PC-3 (cell line): ENCODE results near the gene TMC5. TPM values are rescaled to one million over a fixed set of nuclear protein-coding genes. Genes with fewer than 3 reads are reported as not detected.

Experiments used
- ATAC-seq: fragments of 200-7000 bp; cut with Tn5 transposase; 2 replicates; pipeline ENCODE4 v1.9.1; 2020; ENCODE audit warnings: mild to moderate bottlenecking, moderate library complexity
- BruUV-seq: library from RNA; stranded (reverse); fragments of 400-500 nt; replicated peaks from 2 replicates; lab custom pipeline; 2021; lab: Mats Ljungman, UMichigan
- CTCF ChIA-PET: fragments of 300-600 bp; sonication (Branson Sonifier 250); formaldehyde crosslinking; loops from one replicate; lab custom pipeline; 2022; ENCODE audit warnings: antibody characterized with exemption; lab: Charles Lee
- POLR2A ChIA-PET: fragments of 300-600 bp; sonication (Branson Sonifier 250); formaldehyde crosslinking; loops from one replicate; lab custom pipeline; 2022; ENCODE audit warnings: antibody characterized with exemption; ENCODE audit not compliant: unreplicated experiment; lab: Charles Lee
- DNase-seq: peaks from one replicate; pipeline ENCODE4 v3.0.0-alpha.2; 2015
- H2AFZ ChIP-seq: fragments of 300-600 bp; sonication (generic); 2 replicates; pipeline ENCODE4 v1.6.0; 2016; ENCODE audit warnings: antibody characterized with exemption, low read length
- H3F3A ChIP-seq: fragments of 300-600 bp; sonication (generic); one replicate; pipeline ENCODE4 v1.6.0; 2017; ENCODE audit warnings: antibody characterized with exemption, low read length, control low read depth, mild to moderate bottlenecking; ENCODE audit not compliant: unreplicated experiment
- H3K27ac ChIP-seq: fragments of 300-600 bp; sonication (generic); 2 replicates; pipeline ENCODE4 v1.5.1; 2016; ENCODE audit warnings: mild to moderate bottlenecking, low read length
- H3K27me3 ChIP-seq: fragments of 300-600 bp; sonication (generic); 2 replicates; pipeline ENCODE4 v1.6.1; 2016; ENCODE audit warnings: low read length, mixed read lengths
- H3K36me3 ChIP-seq: fragments of 300-600 bp; sonication (generic); 2 replicates; pipeline ENCODE4 v1.6.1; 2016; ENCODE audit warnings: low read depth, mixed run types, low read length, mixed read lengths
- H3K4me1 ChIP-seq: fragments of 300-600 bp; sonication (generic); 2 replicates; pipeline ENCODE4 v1.5.1; 2016; ENCODE audit warnings: low read length; ENCODE audit not compliant: insufficient read depth
- H3K4me2 ChIP-seq: fragments of 300-600 bp; sonication (generic); 2 replicates; pipeline ENCODE4 v1.6.0; 2016; ENCODE audit warnings: low read length
- H3K4me3 ChIP-seq: fragments of 300-600 bp; sonication (generic); 2 replicates; pipeline ENCODE4 v1.5.1; 2016; ENCODE audit warnings: mild to moderate bottlenecking, low read length, mixed read lengths
- H3K79me2 ChIP-seq: fragments of 300-600 bp; sonication (generic); 2 replicates; pipeline ENCODE4 v1.6.1; 2017; ENCODE audit warnings: low read length, mixed read lengths
- H3K9ac ChIP-seq: fragments of 300-600 bp; sonication (generic); 2 replicates; pipeline ENCODE4 v1.6.0; 2016; ENCODE audit warnings: mild to moderate bottlenecking, low read length
- H3K9me2 ChIP-seq: fragments of 300-600 bp; sonication (generic); replicated peaks from 2 replicates; pipeline ENCODE4 v1.6.1; 2016; ENCODE audit warnings: mixed run types, low read length, mixed read lengths
- H3K9me3 ChIP-seq: fragments of 300-600 bp; sonication (generic); 2 replicates; pipeline ENCODE4 v1.6.1; 2016; ENCODE audit warnings: low read length, mixed read lengths
- H4K20me1 ChIP-seq: fragments of 300-600 bp; sonication (generic); 2 replicates; pipeline ENCODE4 v1.6.1; 2016; ENCODE audit warnings: low read length, mixed read lengths
- CTCF ChIP-seq: fragments of 300-600 bp; sonication (generic); conservative IDR thresholded peaks from 2 replicates; pipeline ENCODE4 v1.5.1; 2017; ENCODE audit warnings: antibody characterized with exemption, low read depth, mild to moderate bottlenecking, low read length
- EZH2 ChIP-seq: fragments of 300-600 bp; sonication (generic); IDR thresholded peaks from one replicate; pipeline ENCODE4 v1.6.1; 2017; ENCODE audit warnings: antibody characterized with exemption, mild to moderate bottlenecking, low read length; ENCODE audit not compliant: unreplicated experiment
- EZH2phosphoT487 ChIP-seq: fragments of 300-600 bp; sonication (generic); IDR thresholded peaks from 2 replicates; pipeline ENCODE4 v1.6.1; 2018; ENCODE audit warnings: mild to moderate bottlenecking, antibody characterized with exemption, low read length, borderline replicate concordance
- intact Hi-C: fragments of 100-400 bp; cut with micrococcal nuclease; formaldehyde crosslinking; loops from 2 replicates; pipeline ENCODE4 v1.9.0; 2023
- total RNA-seq: library from RNA; depleted of rRNA; stranded (reverse); fragments of >200 nt; gene quantifications from 2 replicates; pipeline ENCODE4 v1.2.3, GENCODE V29; 2014

Gene TMC5
- total RNA-seq, 1 experiment from 2014 or later, result 7.4 TPM

- Histone ChIP-seq H2AFZ (no peak overlapping the region), H4K20me1 (no peaks in the 10 kb centered on the region), H3F3A (no peaks in the 10 kb centered on the region), H3K4me2 (no peak overlapping the region), H3K9me3 (no peaks in the 10 kb centered on the region), H3K4me3 (no peak overlapping the region), H3K36me3 (peaks cover 5% of the 10 kb centered on the region; the same call in 1 of the 2 replicates), H3K4me1 (no peaks in the 10 kb centered on the region), H3K27me3 (no peaks in the 10 kb centered on the region), H3K79me2 (no peaks in the 10 kb centered on the region), H3K9me2 (no peaks in the 10 kb centered on the region), H3K9ac (no peak overlapping the region), H3K27ac (no peak overlapping the region)
- ATAC-seq (no peak), DNase-seq (peak; percentile 19)
- ChIA-PET CTCF (no interaction called here), POLR2A (no interaction called here)
- TF ChIP-seq EZH2phosphoT487 (no peak), EZH2 (no peak), CTCF (no peak)
- no TSS peak for BruUV-seq
- intact Hi-C loops, result no loop called here
Observed at GRCh38 chr16:19463468-19464315, 46.0 kb downstream of the TMC5 start.

GRCh38 chr16:19468300-19468699 is 50.6 kb downstream of the TMC5 start:
- peaks cover 5% of the 10 kb centered on the region; the same call in 1 of the 2 replicates for H3K36me3 ChIP-seq
- no peaks in the 10 kb centered on the region for H3K4me1 ChIP-seq
- no peak for ATAC-seq
- POLR2A ChIA-PET, result no interaction called here
- no peaks in the 10 kb centered on the region for H3K27me3 ChIP-seq
- no peaks in the 10 kb centered on the region for H3K79me2 ChIP-seq
- H3K4me2 ChIP-seq, result no peak overlapping the region
- no peak overlapping the region for H3K9ac ChIP-seq
- H3K27ac ChIP-seq, result no peak overlapping the region
- no peaks in the 10 kb centered on the region for H3K9me3 ChIP-seq
- H2AFZ ChIP-seq, result no peak overlapping the region
- no TSS peak for BruUV-seq
- H3F3A ChIP-seq, result no peaks in the 10 kb centered on the region
- H4K20me1 ChIP-seq, result no peaks in the 10 kb centered on the region
- CTCF ChIA-PET, result no interaction called here
- no peaks in the 10 kb centered on the region for H3K9me2 ChIP-seq
- H3K4me3 ChIP-seq, result no peak overlapping the region
- no peak for DNase-seq
- intact Hi-C loops, result no loop called here
- no peak for TF ChIP-seq CTCF
- TF ChIP-seq EZH2phosphoT487, result no peak
- TF ChIP-seq EZH2, result no peak

- DNase-seq (no peak), ATAC-seq (no peak)
- Histone ChIP-seq H3K9me2 (no peaks in the 10 kb centered on the region), H3K27me3 (no peaks in the 10 kb centered on the region), H3K4me2 (no peak overlapping the region), H4K20me1 (no peaks in the 10 kb centered on the region), H3K36me3 (no peaks in the 10 kb centered on the region), H3K4me3 (no peak overlapping the region), H3K79me2 (no peaks in the 10 kb centered on the region), H3F3A (no peaks in the 10 kb centered on the region), H3K9me3 (no peaks in the 10 kb centered on the region), H3K27ac (no peak overlapping the region), H3K4me1 (no peaks in the 10 kb centered on the region), H2AFZ (no peak overlapping the region), H3K9ac (no peak overlapping the region)
- intact Hi-C loops, result no loop called here
- CTCF ChIA-PET, result no interaction called here
- no TSS peak for BruUV-seq
- POLR2A ChIA-PET, result no interaction called here
- TF ChIP-seq CTCF (no peak), EZH2 (no peak), EZH2phosphoT487 (no peak)
Observed at GRCh38 chr16:19472482-19472881, 54.8 kb downstream of the TMC5 start.
